ENCODE results near the gene ZNF503.

The ZNF503 gene

GRCh38 chr10:75401569-75402485 is at the start of gene ZNF503:
ZNF503 (minus strand) TSS chr10:75401764; CDS start chr10:75401419, 345 bp downstream.
- H3K36me3 ChIP-seq (ENCODE audit: control insufficient read depth in 1 of 2, insufficient read depth in 2 of 2, low read length in 2 of 2) = peaks cover 0 to 11% of the 10 kb centered on the region in 2 donors
- H3K9me3 ChIP-seq (ENCODE audit: control insufficient read depth in 1 of 2, low read length in 2 of 2) = no peaks in the 10 kb centered on the region
- H3K27ac ChIP-seq (ENCODE audit: low read length) = peak within 1 kb of the TSS; percentile 94
- H3K27me3 ChIP-seq (ENCODE audit: low read depth, low read length) = peaks cover 3% of the 10 kb centered on the region
- peak within 1 kb of the TSS; percentile 90 to 97 for H3K4me3 ChIP-seq (ENCODE audit: low read depth in 1 of 2, low read length in 2 of 2)
- H3K4me1 ChIP-seq (ENCODE audit: control insufficient read depth in 1 of 2, insufficient read depth in 2 of 2, low read length in 2 of 2) = peaks cover 2 to 21% of the 10 kb centered on the region in 2 donors

- Histone ChIP-seq H3K27me3 (ENCODE audit: low read depth, low read length) (no peaks in the 10 kb centered on the region), H3K9me3 (ENCODE audit: control insufficient read depth in 1 of 2, low read length in 2 of 2) (peaks cover 0 to 3% of the 10 kb centered on the region in 2 donors), H3K36me3 (ENCODE audit: control insufficient read depth in 1 of 2, insufficient read depth in 2 of 2, low read length in 2 of 2) (no peaks in the 10 kb centered on the region), H3K27ac (ENCODE audit: low read length) (no peak overlapping the region), H3K4me3 (ENCODE audit: low read depth in 1 of 2, low read length in 2 of 2) (no peak overlapping the region), H3K4me1 (ENCODE audit: control insufficient read depth in 1 of 2, insufficient read depth in 2 of 2, low read length in 2 of 2) (peaks cover 9 to 12% of the 10 kb centered on the region in 2 donors)
Measured at GRCh38 chr10:75450644-75451640, 49.4 kb upstream of the ZNF503 start.

GRCh38 chr10:75450075-75450445 is 48.5 kb upstream of the ZNF503 start:
- Histone ChIP-seq H3K4me1 (ENCODE audit: control insufficient read depth in 1 of 2, insufficient read depth in 2 of 2, low read length in 2 of 2) (peaks cover 9 to 12% of the 10 kb centered on the region in 2 donors), H3K4me3 (ENCODE audit: low read depth in 1 of 2, low read length in 2 of 2) (no peak overlapping the region), H3K9me3 (ENCODE audit: control insufficient read depth in 1 of 2, low read length in 2 of 2) (peaks cover 0 to 3% of the 10 kb centered on the region in 2 donors), H3K27ac (ENCODE audit: low read length) (peak overlapping the region; percentile 17), H3K27me3 (ENCODE audit: low read depth, low read length) (no peaks in the 10 kb centered on the region), H3K36me3 (ENCODE audit: control insufficient read depth in 1 of 2, insufficient read depth in 2 of 2, low read length in 2 of 2) (no peaks in the 10 kb centered on the region)

GRCh38 chr10:75449382-75450074 is 48.0 kb upstream of the ZNF503 start:
- H3K9me3 ChIP-seq (ENCODE audit: control insufficient read depth in 1 of 2, low read length in 2 of 2) = peaks cover 0 to 3% of the 10 kb centered on the region in 2 donors
- H3K27ac ChIP-seq (ENCODE audit: low read length) = peak overlapping the region; percentile 17
- no peak overlapping the region for H3K4me3 ChIP-seq (ENCODE audit: low read depth in 1 of 2, low read length in 2 of 2)
- H3K36me3 ChIP-seq (ENCODE audit: control insufficient read depth in 1 of 2, insufficient read depth in 2 of 2, low read length in 2 of 2) = no peaks in the 10 kb centered on the region
- peaks cover 9 to 12% of the 10 kb centered on the region in 2 donors for H3K4me1 ChIP-seq (ENCODE audit: control insufficient read depth in 1 of 2, insufficient read depth in 2 of 2, low read length in 2 of 2)
- no peaks in the 10 kb centered on the region for H3K27me3 ChIP-seq (ENCODE audit: low read depth, low read length)

- no peak overlapping the region for H3K27ac ChIP-seq (ENCODE audit: low read length)
- H3K36me3 ChIP-seq (ENCODE audit: control insufficient read depth in 1 of 2, insufficient read depth in 2 of 2, low read length in 2 of 2) = peaks cover 0 to 6% of the 10 kb centered on the region in 2 donors
- peaks cover 9 to 12% of the 10 kb centered on the region in 2 donors for H3K4me1 ChIP-seq (ENCODE audit: control insufficient read depth in 1 of 2, insufficient read depth in 2 of 2, low read length in 2 of 2)
- H3K9me3 ChIP-seq (ENCODE audit: control insufficient read depth in 1 of 2, low read length in 2 of 2) = peaks cover 5 to 14% of the 10 kb centered on the region in 2 donors
- no peak overlapping the region for H3K4me3 ChIP-seq (ENCODE audit: low read depth in 1 of 2, low read length in 2 of 2)
- no peaks in the 10 kb centered on the region for H3K27me3 ChIP-seq (ENCODE audit: low read depth, low read length)
Measured at GRCh38 chr10:75448166-75448565, 46.6 kb upstream of the ZNF503 start.

GRCh38 chr10:75446508-75446907 is 44.9 kb upstream of the ZNF503 start:
- no peak overlapping the region for H3K27ac ChIP-seq (ENCODE audit: low read length)
- H3K9me3 ChIP-seq (ENCODE audit: control insufficient read depth in 1 of 2, low read length in 2 of 2) = peaks cover 5 to 14% of the 10 kb centered on the region in 2 donors
- no peaks in the 10 kb centered on the region for H3K27me3 ChIP-seq (ENCODE audit: low read depth, low read length)
- peaks cover 9 to 12% of the 10 kb centered on the region in 2 donors for H3K4me1 ChIP-seq (ENCODE audit: control insufficient read depth in 1 of 2, insufficient read depth in 2 of 2, low read length in 2 of 2)
- H3K36me3 ChIP-seq (ENCODE audit: control insufficient read depth in 1 of 2, insufficient read depth in 2 of 2, low read length in 2 of 2) = peaks cover 0 to 6% of the 10 kb centered on the region in 2 donors
- no peak overlapping the region for H3K4me3 ChIP-seq (ENCODE audit: low read depth in 1 of 2, low read length in 2 of 2)

- no peak overlapping the region for H3K27ac ChIP-seq (ENCODE audit: low read length)
- peaks cover 5 to 14% of the 10 kb centered on the region in 2 donors for H3K9me3 ChIP-seq (ENCODE audit: control insufficient read depth in 1 of 2, low read length in 2 of 2)
- H3K4me1 ChIP-seq (ENCODE audit: control insufficient read depth in 1 of 2, insufficient read depth in 2 of 2, low read length in 2 of 2) = peaks cover 9% of the 10 kb centered on the region in 2 donors
- no peaks in the 10 kb centered on the region for H3K27me3 ChIP-seq (ENCODE audit: low read depth, low read length)
- H3K36me3 ChIP-seq (ENCODE audit: control insufficient read depth in 1 of 2, insufficient read depth in 2 of 2, low read length in 2 of 2) = peaks cover 0 to 6% of the 10 kb centered on the region in 2 donors
- no peak overlapping the region for H3K4me3 ChIP-seq (ENCODE audit: low read depth in 1 of 2, low read length in 2 of 2)
Measured at GRCh38 chr10:75444781-75445386, 43.3 kb upstream of the ZNF503 start.

GRCh38 chr10:75443362-75443761 is 41.8 kb upstream of the ZNF503 start:
- peaks cover 5 to 14% of the 10 kb centered on the region in 2 donors for H3K9me3 ChIP-seq (ENCODE audit: control insufficient read depth in 1 of 2, low read length in 2 of 2)
- no peak overlapping the region for H3K27ac ChIP-seq (ENCODE audit: low read length)
- H3K27me3 ChIP-seq (ENCODE audit: low read depth, low read length) = no peaks in the 10 kb centered on the region
- H3K4me1 ChIP-seq (ENCODE audit: control insufficient read depth in 1 of 2, insufficient read depth in 2 of 2, low read length in 2 of 2) = peaks cover 0 to 2% of the 10 kb centered on the region in 2 donors
- peaks cover 0 to 16% of the 10 kb centered on the region in 2 donors for H3K36me3 ChIP-seq (ENCODE audit: control insufficient read depth in 1 of 2, insufficient read depth in 2 of 2, low read length in 2 of 2)
- no peak overlapping the region for H3K4me3 ChIP-seq (ENCODE audit: low read depth in 1 of 2, low read length in 2 of 2)

GRCh38 chr10:75441682-75442081 is 40.1 kb upstream of the ZNF503 start:
- no peaks in the 10 kb centered on the region for H3K27me3 ChIP-seq (ENCODE audit: low read depth, low read length)
- H3K27ac ChIP-seq (ENCODE audit: low read length) = no peak overlapping the region
- no peak overlapping the region for H3K4me3 ChIP-seq (ENCODE audit: low read depth in 1 of 2, low read length in 2 of 2)
- H3K9me3 ChIP-seq (ENCODE audit: control insufficient read depth in 1 of 2, low read length in 2 of 2) = peaks cover 5 to 14% of the 10 kb centered on the region in 2 donors
- H3K4me1 ChIP-seq (ENCODE audit: control insufficient read depth in 1 of 2, insufficient read depth in 2 of 2, low read length in 2 of 2) = no peaks in the 10 kb centered on the region
- H3K36me3 ChIP-seq (ENCODE audit: control insufficient read depth in 1 of 2, insufficient read depth in 2 of 2, low read length in 2 of 2) = peaks cover 0 to 16% of the 10 kb centered on the region in 2 donors

GRCh38 chr10:75441196-75441595 is 39.6 kb upstream of the ZNF503 start:
- Histone ChIP-seq H3K27me3 (ENCODE audit: low read depth, low read length) (no peaks in the 10 kb centered on the region), H3K4me3 (ENCODE audit: low read depth in 1 of 2, low read length in 2 of 2) (no peak overlapping the region), H3K9me3 (ENCODE audit: control insufficient read depth in 1 of 2, low read length in 2 of 2) (peaks cover 5 to 12% of the 10 kb centered on the region in 2 donors), H3K36me3 (ENCODE audit: control insufficient read depth in 1 of 2, insufficient read depth in 2 of 2, low read length in 2 of 2) (peaks cover 0 to 16% of the 10 kb centered on the region in 2 donors), H3K4me1 (ENCODE audit: control insufficient read depth in 1 of 2, insufficient read depth in 2 of 2, low read length in 2 of 2) (no peaks in the 10 kb centered on the region), H3K27ac (ENCODE audit: low read length) (no peak overlapping the region)

Data from muscle layer of duodenum (tissue), 2 donors.